ENCODE measurements around the gene CORO7.

- TF ChIP-seq, protein P1, sequence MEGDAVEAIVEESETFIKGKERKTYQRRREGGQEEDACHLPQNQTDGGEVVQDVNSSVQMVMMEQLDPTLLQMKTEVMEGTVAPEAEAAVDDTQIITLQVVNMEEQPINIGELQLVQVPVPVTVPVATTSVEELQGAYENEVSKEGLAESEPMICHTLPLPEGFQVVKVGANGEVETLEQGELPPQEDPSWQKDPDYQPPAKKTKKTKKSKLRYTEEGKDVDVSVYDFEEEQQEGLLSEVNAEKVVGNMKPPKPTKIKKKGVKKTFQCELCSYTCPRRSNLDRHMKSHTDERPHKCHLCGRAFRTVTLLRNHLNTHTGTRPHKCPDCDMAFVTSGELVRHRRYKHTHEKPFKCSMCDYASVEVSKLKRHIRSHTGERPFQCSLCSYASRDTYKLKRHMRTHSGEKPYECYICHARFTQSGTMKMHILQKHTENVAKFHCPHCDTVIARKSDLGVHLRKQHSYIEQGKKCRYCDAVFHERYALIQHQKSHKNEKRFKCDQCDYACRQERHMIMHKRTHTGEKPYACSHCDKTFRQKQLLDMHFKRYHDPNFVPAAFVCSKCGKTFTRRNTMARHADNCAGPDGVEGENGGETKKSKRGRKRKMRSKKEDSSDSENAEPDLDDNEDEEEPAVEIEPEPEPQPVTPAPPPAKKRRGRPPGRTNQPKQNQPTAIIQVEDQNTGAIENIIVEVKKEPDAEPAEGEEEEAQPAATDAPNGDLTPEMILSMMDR (IDR thresholded peaks at IDR 0.05), result no peak
- TF ChIP-seq ZFX (IDR thresholded peaks at IDR 0.05; ENCODE audit: borderline replicate concordance), result no peak
Measured at GRCh38 chr16:4460936-4461249, 44.5 kb upstream of the CORO7 start.
